K562 (cell line): ENCODE results near the gene PYM1. TPM values are rescaled to one million over a fixed set of nuclear protein-coding genes. Genes with fewer than 3 reads are reported as not detected.
A peak's percentile ranks its signal among the peaks of the same experiment; 100 is the strongest.

Source experiments
- BHLHE40 ChIP-seq: IDR thresholded peaks from 2 replicates; pipeline ENCODE4 v1.6.1; 2011; ENCODE audit warnings: low read length, improper control_type of control experiment
- E2F6 ChIP-seq, 2 experiments: IDR thresholded peaks; 2 replicates each; pipeline ENCODE4 v1.6.1; 2011; ENCODE audit warnings: borderline replicate concordance in 1 of 2, control low read depth in 1 of 2, low read depth in 1 of 2, low read length in 1 of 2, mild to moderate bottlenecking in 1 of 2, mixed read lengths in 1 of 2, moderate library complexity in 1 of 2; ENCODE audit not compliant: insufficient read depth in 1 of 2, insufficient read length in 1 of 2, poor library complexity in 1 of 2, severe bottlenecking in 1 of 2; ENCODE audit errors: extremely low read depth in 1 of 2
- ERF ChIP-seq: fragments of 450-650 bp; formaldehyde crosslinking; IDR thresholded peaks from 2 replicates; pipeline ENCODE4 v1.4.0; 2020; ENCODE audit warnings: mild to moderate bottlenecking, mixed read lengths
- GTF2F1 ChIP-seq: IDR thresholded peaks from 2 replicates; pipeline ENCODE4 v1.6.1; 2011; ENCODE audit warnings: low read depth, low read length, improper control_type of control experiment
- HDAC1 ChIP-seq, 2 experiments: fragments of 450-650 bp; IDR thresholded peaks; 2 replicates each; pipeline ENCODE4 v1.6.1; 2016 to 2017; ENCODE audit warnings: inconsistent platforms in 1 of 2, mild to moderate bottlenecking in 1 of 2, moderate library complexity in 1 of 2
- HNRNPUL1 ChIP-seq: fragments of 200-400 bp; formaldehyde crosslinking; IDR thresholded peaks from 2 replicates; pipeline ENCODE4 v1.6.1; 2017; ENCODE audit warnings: low read length
- KDM4B ChIP-seq, 2 experiments: fragments of 450-650 bp in 1 of 2; sonication (generic) in 1 of 2; IDR thresholded peaks; 2 replicates each; pipeline ENCODE4 v1.6.1; 2016 to 2017; ENCODE audit warnings: borderline replicate concordance in 2 of 2, antibody characterized with exemption in 1 of 2, low read depth in 1 of 2, mild to moderate bottlenecking in 1 of 2
- MIER1 ChIP-seq: fragments of 450-650 bp; IDR thresholded peaks from 2 replicates; pipeline ENCODE4 v1.6.1; 2016; ENCODE audit warnings: antibody characterized with exemption, mild to moderate bottlenecking, low read depth
- NBN ChIP-seq: fragments of 450-650 bp; IDR thresholded peaks from 2 replicates; pipeline ENCODE4 v1.6.1; 2016; ENCODE audit warnings: low read depth, mild to moderate bottlenecking
- POLR2AphosphoS5 ChIP-seq: IDR thresholded peaks from 2 replicates; pipeline ENCODE4 v1.6.1; 2011; ENCODE audit warnings: mild to moderate bottlenecking, low read depth, low read length, moderate library complexity; ENCODE audit not compliant: control insufficient read depth, insufficient read depth
- PPARD ChIP-seq: fragments of 250-450 bp; sonication (Bioruptor Pico); IDR thresholded peaks from 2 replicates; pipeline ENCODE4 v1.8.0; 2022; ENCODE audit warnings: inconsistent platforms, mild to moderate bottlenecking, moderate library complexity
- SREBF2 ChIP-seq: sonication (generic); formaldehyde crosslinking; IDR thresholded peaks from 2 replicates; pipeline ENCODE4 v1.4.0; 2020; ENCODE audit warnings: mild to moderate bottlenecking, missing genetic modification reagents
- TBL1XR1 ChIP-seq, 2 experiments: IDR thresholded peaks; 2 replicates each; pipeline ENCODE4 v1.6.1; 2012; ENCODE audit warnings: improper control_type of control experiment in 2 of 2, low read length in 2 of 2, mild to moderate bottlenecking in 1 of 2
- TCF7 ChIP-seq: sonication (generic); IDR thresholded peaks from 2 replicates; pipeline ENCODE4 v1.6.1; 2016; ENCODE audit warnings: antibody characterized with exemption, borderline replicate concordance
- TEAD2 ChIP-seq: fragments of 450-650 bp; IDR thresholded peaks from 2 replicates; pipeline ENCODE4 v1.6.1; 2016; ENCODE audit warnings: missing genetic modification characterization, control low read depth, missing compliant biosample characterization
- ZFP36 ChIP-seq: fragments of 150-350 bp; IDR thresholded peaks from 2 replicates; pipeline ENCODE4 v1.6.1; 2018; ENCODE audit warnings: low read length, low read depth; ENCODE audit not compliant: partially characterized antibody
- ZFP91 ChIP-seq: sonication (generic); formaldehyde crosslinking; IDR thresholded peaks from 2 replicates; pipeline ENCODE4 v1.8.0; 2022; ENCODE audit warnings: mild to moderate bottlenecking, missing genetic modification reagents
- ZFPM2 ChIP-seq: fragments of 250-450 bp; sonication (Bioruptor Pico); IDR thresholded peaks from 2 replicates; pipeline ENCODE4 v1.5.1; 2022; ENCODE audit warnings: mild to moderate bottlenecking
- ZFX ChIP-seq: sonication (generic); formaldehyde crosslinking; IDR thresholded peaks from 2 replicates; pipeline ENCODE4 v1.8.0; 2022; ENCODE audit warnings: mild to moderate bottlenecking, missing genetic modification reagents, moderate library complexity
- ZNF121 ChIP-seq: sonication (generic); formaldehyde crosslinking; conservative IDR thresholded peaks from 2 replicates; pipeline ENCODE4 v1.8.0; 2022; ENCODE audit warnings: missing genetic modification reagents
- ZNF253 ChIP-seq: fragments of 250-450 bp; sonication (Bioruptor Pico); conservative IDR thresholded peaks from 2 replicates; pipeline ENCODE4 v1.6.1; 2021; ENCODE audit warnings: mild to moderate bottlenecking
- ZNF589 ChIP-seq: fragments of 200-800 bp; sonication (Bioruptor generic); IDR thresholded peaks from 2 replicates; pipeline ENCODE4 v1.6.1; 2016; ENCODE audit warnings: low read depth, missing genetic modification characterization, missing compliant biosample characterization
- ZNF699 ChIP-seq: fragments of 250-450 bp; sonication (Bioruptor Pico); IDR thresholded peaks from 2 replicates; pipeline ENCODE4 v1.8.0; 2021; ENCODE audit warnings: mild to moderate bottlenecking, moderate library complexity; ENCODE audit not compliant: insufficient replicate concordance
- ZNF764 ChIP-seq: fragments of 250-450 bp; sonication (Bioruptor Pico); IDR thresholded peaks from 2 replicates; pipeline ENCODE4 v1.4.0; 2020; ENCODE audit warnings: low read depth, mild to moderate bottlenecking, moderate library complexity
- polyA plus RNA-seq, 8 experiments: library from polyadenylated mRNA; depleted of rRNA in 4 of 8; stranded (reverse) in 5 of 8; unstranded in 3 of 8; fragments of >200 nt; fragmentation: Nextera tagmentation in 2 of 8; fragmentation: Illumina TruSeq in 1 of 8; extraction: Ambion mirVana in 2 of 8; extraction: Trizol in 1 of 8; gene quantifications; 2 replicates each; pipeline versions ENCODE4 v1.2.1 to v1.2.3, GENCODE V29; 2011 to 2014; ENCODE audit warnings: inconsistent platforms in 1 of 8, missing spikeins in 1 of 8
- total RNA-seq, 7 experiments: library from RNA; depleted of rRNA in 6 of 7; stranded (reverse); fragments of >200 nt in 6 of 7; fragmentation: Illumina TruSeq in 2 of 7; extraction: Trizol in 2 of 7; gene quantifications; 2 replicates each; pipeline versions ENCODE4 v1.2.1 to v1.2.3, GENCODE V29; 2011 to 2021; ENCODE audit warnings: low replicate concordance in 1 of 7

Gene PYM1
- total and polyA plus RNA-seq, 9 of the 15 experiments (the other 6 are each of a cell fraction or from before 2014, with no cell fraction given), result 29.0 to 51.3 (median 34.1) TPM

- TF ChIP-seq PPARD (CRISPR knock-in tag) (no peak), HDAC1 (IDR thresholded peaks at IDR 0.05) (peak; percentile 65 to 76; a peak in 1 of 4 replicates), BHLHE40 (0 out of 2 replicates have a peak, but pooled peaks have one; percentile 8), HNRNPUL1 (no peak), GTF2F1 (no peak), ZNF764 (CRISPR knock-in tag) (no peak), MIER1 (no peak; the same call in 1 of the 2 replicates), KDM4B (IDR thresholded peaks at IDR 0.05; ENCODE audit: borderline replicate concordance in 2 of 2, low read depth in 1 of 2) (peak in 1 of 2 experiments; percentile 86; a peak in 2 of 4 replicates), E2F6 (IDR thresholded peaks at IDR 0.05; ENCODE audit: borderline replicate concordance in 1 of 2, extremely low read depth in 1 of 2, insufficient read depth in 1 of 2, insufficient read length in 1 of 2, low read depth in 1 of 2, low read length in 1 of 2, poor library complexity in 1 of 2, severe bottlenecking in 1 of 2) (peak in 1 of 2 experiments; percentile 35), ZFP91 (CRISPR knock-in tag) (peak; percentile 97), NBN (no peak; the same call in 1 of the 2 replicates), ZNF589 (CRISPR knock-in tag) (no peak), TEAD2 (tag) (no peak), ZFP36 (no peak), ZNF121 (CRISPR knock-in tag) (no peak), ZNF253 (CRISPR knock-in tag) (no peak), TBL1XR1 (IDR thresholded peaks at IDR 0.05; ENCODE audit: low read length in 2 of 2) (peak in 1 of 2 experiments; percentile 6; a peak in 1 of 4 replicates), ZFX (CRISPR knock-in tag) (no peak), ZNF699 (no peak), ERF (CRISPR knock-in tag) (no peak), POLR2AphosphoS5 (0 out of 2 replicates have a peak, but pooled peaks have one; percentile 39), TCF7 (peak; percentile 36; the same call in 1 of the 2 replicates), SREBF2 (CRISPR knock-in tag) (no peak), ZFPM2 (no peak)
These were observed 731 bp downstream of the PYM1 start (continued) for GRCh38 chr12:55926738-55927587.
